Tibial artery (tissue), 4 donors: ENCODE measurements around the gene FHOD3.

ENCODE experiments used
- DNase-seq, 2 donors: peaks; one replicate each; pipeline ENCODE4 v3.0.0-alpha.2; 2019
- H3K27ac ChIP-seq, 2 donors: fragments of 200-600 bp; sonication (generic) in 1 of 2; 1 replicate in 1 of 2; 2 replicates in 1 of 2; pipeline ENCODE4 v1.5.1; 2018 to 2019; ENCODE audit warnings: mild to moderate bottlenecking in 1 of 2
- H3K27me3 ChIP-seq, 2 donors: fragments of 200-600 bp; sonication (generic) in 1 of 2; one replicate each; pipeline versions ENCODE4 v1.5.1 to v1.6.0; 2016 to 2019
- H3K36me3 ChIP-seq, 3 donors: fragments of 200-600 bp; sonication (generic) in 2 of 3; one replicate each; pipeline ENCODE4 v1.5.1; 2016 to 2019; ENCODE audit warnings: mild to moderate bottlenecking in 2 of 3
- H3K4me1 ChIP-seq, 4 donors: fragments of 200-600 bp; sonication (generic) in 2 of 4; 1 replicate in 3 of 4; 2 replicates in 1 of 4; pipeline ENCODE4 v1.5.1; 2016 to 2019
- H3K4me3 ChIP-seq, 2 donors: fragments of 200-600 bp; sonication (generic) in 1 of 2; 1 replicate in 1 of 2; 2 replicates in 1 of 2; pipeline ENCODE4 v1.5.1; 2018 to 2019; ENCODE audit warnings: mild to moderate bottlenecking in 2 of 2
- H3K9me3 ChIP-seq, 3 donors: fragments of 200-600 bp; sonication (generic) in 1 of 3; one replicate each; pipeline ENCODE4 v1.5.1; 2016 to 2019
- intact Hi-C: fragments of 100-400 bp; cut with DNase I; formaldehyde crosslinking; loops from one replicate; pipeline ENCODE4 v1.15.0; 2023; ENCODE audit warnings: low total_unique reads
- TF ChIP-seq, protein P1 (sequence below), 2 experiments: fragments of 200-600 bp in 1 of 2; fragments of 450-650 bp in 1 of 2; IDR thresholded peaks; one replicate each; pipeline ENCODE4 v1.5.1; 2017 to 2019; ENCODE audit warnings: antibody characterized with exemption in 2 of 2, mild to moderate bottlenecking in 1 of 2, moderate library complexity in 1 of 2

Gene FHOD3

GRCh38 chr18:36567800-36568199 lies 270.3 kb downstream of the FHOD3 start:
- TF ChIP-seq, protein P1, sequence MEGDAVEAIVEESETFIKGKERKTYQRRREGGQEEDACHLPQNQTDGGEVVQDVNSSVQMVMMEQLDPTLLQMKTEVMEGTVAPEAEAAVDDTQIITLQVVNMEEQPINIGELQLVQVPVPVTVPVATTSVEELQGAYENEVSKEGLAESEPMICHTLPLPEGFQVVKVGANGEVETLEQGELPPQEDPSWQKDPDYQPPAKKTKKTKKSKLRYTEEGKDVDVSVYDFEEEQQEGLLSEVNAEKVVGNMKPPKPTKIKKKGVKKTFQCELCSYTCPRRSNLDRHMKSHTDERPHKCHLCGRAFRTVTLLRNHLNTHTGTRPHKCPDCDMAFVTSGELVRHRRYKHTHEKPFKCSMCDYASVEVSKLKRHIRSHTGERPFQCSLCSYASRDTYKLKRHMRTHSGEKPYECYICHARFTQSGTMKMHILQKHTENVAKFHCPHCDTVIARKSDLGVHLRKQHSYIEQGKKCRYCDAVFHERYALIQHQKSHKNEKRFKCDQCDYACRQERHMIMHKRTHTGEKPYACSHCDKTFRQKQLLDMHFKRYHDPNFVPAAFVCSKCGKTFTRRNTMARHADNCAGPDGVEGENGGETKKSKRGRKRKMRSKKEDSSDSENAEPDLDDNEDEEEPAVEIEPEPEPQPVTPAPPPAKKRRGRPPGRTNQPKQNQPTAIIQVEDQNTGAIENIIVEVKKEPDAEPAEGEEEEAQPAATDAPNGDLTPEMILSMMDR (IDR thresholded peaks at IDR 0.05): no peak
- Histone ChIP-seq H3K4me1 (peaks cover 0 to 5% (median 0%) of the 10 kb centered on the region in 4 donors), H3K36me3 (no peaks in the 10 kb centered on the region), H3K9me3 (no peaks in the 10 kb centered on the region), H3K4me3 (no peak overlapping the region), H3K27me3 (no peaks in the 10 kb centered on the region), H3K27ac (no peak overlapping the region)
- intact Hi-C loops: loop anchor here (10.0 kb wide), 1 partner anchor 57 kb away; no protein-coding TSS in a partner anchor
- DNase-seq: no peak

DNA sequence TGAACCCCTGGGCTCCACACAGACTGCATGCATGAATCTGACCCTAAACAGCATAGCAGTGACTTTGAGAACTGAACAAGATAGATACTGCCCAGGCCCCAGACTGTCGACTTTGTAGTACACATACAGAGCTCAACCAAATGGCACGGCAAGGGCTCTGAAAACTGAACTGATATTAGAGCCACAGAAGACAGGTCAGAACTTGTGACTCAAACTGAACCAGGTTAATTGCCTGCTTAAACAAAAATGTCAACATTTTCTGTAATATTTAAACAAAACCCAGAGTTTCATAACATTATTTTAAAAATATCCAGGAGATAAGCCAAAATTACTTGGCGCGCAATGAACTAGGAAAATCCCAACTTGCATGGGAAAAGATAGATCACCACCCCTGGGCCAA lies 271.0 kb downstream of the FHOD3 start:
- Histone ChIP-seq H3K27ac (no peak overlapping the region), H3K9me3 (no peaks in the 10 kb centered on the region), H3K36me3 (no peaks in the 10 kb centered on the region), H3K4me3 (no peak overlapping the region), H3K27me3 (no peaks in the 10 kb centered on the region), H3K4me1 (peaks cover 0 to 5% (median 0%) of the 10 kb centered on the region in 4 donors)
- TF ChIP-seq, protein P1 (IDR thresholded peaks at IDR 0.05): no peak
- intact Hi-C loops: loop anchor here (10.0 kb wide), 1 partner anchor 56 kb away; no protein-coding TSS in a partner anchor
- DNase-seq: no peak

- Histone ChIP-seq H3K36me3 (no peaks in the 10 kb centered on the region), H3K4me3 (no peak overlapping the region), H3K27ac (peak overlapping the region in 1 of 2 donors; percentile 16), H3K9me3 (no peaks in the 10 kb centered on the region), H3K4me1 (peaks cover 0 to 5% (median 0%) of the 10 kb centered on the region in 4 donors), H3K27me3 (no peaks in the 10 kb centered on the region)
- intact Hi-C loops: loop anchor here (5.0 kb wide), 1 partner anchor 275 kb away; the partner anchor contains the start of gene FHOD3
- TF ChIP-seq, protein P1 (IDR thresholded peaks at IDR 0.05): peak; percentile 53 to 58
- peak in 1 of 2 donors; percentile 76 for DNase-seq
Measured at GRCh38 chr18:36572135-36572856, 274.8 kb downstream of the FHOD3 start.

DNA sequence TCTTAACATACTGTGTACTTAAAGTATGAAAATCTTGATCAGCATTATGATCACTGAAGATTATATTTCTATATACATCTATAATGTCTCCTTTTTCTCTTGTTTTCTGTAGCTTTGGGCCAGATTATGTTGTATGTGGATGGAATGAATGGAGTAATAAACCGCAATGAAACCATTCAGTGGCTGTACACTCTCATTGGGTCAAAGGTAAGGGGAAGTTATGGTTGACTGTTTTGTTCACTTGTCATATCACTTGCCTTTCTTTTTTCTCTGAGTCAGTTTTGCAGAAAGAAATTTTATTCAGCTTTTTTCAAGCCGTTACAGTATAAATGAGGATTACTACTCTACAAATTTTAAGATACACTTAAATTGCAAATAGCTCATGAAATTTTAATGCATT lies 278.8 kb downstream of the FHOD3 start:
- TF ChIP-seq, protein P1 (IDR thresholded peaks at IDR 0.05): no peak

GRCh38 chr18:36578871-36579710 lies 281.6 kb downstream of the FHOD3 start:
- Histone ChIP-seq H3K27ac (peak overlapping the region; percentile 70 to 77), H3K9me3 (no peaks in the 10 kb centered on the region), H3K4me1 (peaks cover 0 to 34% (median 17%) of the 10 kb centered on the region in 4 donors), H3K36me3 (no peaks in the 10 kb centered on the region), H3K27me3 (no peaks in the 10 kb centered on the region), H3K4me3 (no peak overlapping the region)
- peak in 1 of 2 donors; percentile 29 for DNase-seq
- intact Hi-C loops: no loop called here
- TF ChIP-seq, protein P1 (IDR thresholded peaks at IDR 0.05): no peak

More for the DNA sequence above, 278.8 kb downstream of the FHOD3 start:
- Histone ChIP-seq H3K36me3 (no peaks in the 10 kb centered on the region), H3K9me3 (no peaks in the 10 kb centered on the region), H3K27me3 (no peaks in the 10 kb centered on the region), H3K27ac (no peak overlapping the region), H3K4me1 (peaks cover 0 to 34% (median 14%) of the 10 kb centered on the region in 4 donors), H3K4me3 (no peak overlapping the region)
- no peak for DNase-seq
- intact Hi-C loops: no loop called here
